GM19467 (cell line): ENCODE measurements around the gene CCDC102A.
"Not testable (repeated sequence)": the region's sequence is repeated elsewhere in the genome, so short reads cannot be mapped to it uniquely, and the experiment has no call there.

Experiments used
- ATAC-seq: cut with Tn5 transposase; IDR thresholded peaks from one replicate; pipeline ENCODE4 v1.9.1; 2021; ENCODE audit warnings: mild to moderate bottlenecking, moderate library complexity; ENCODE audit not compliant: unreplicated experiment

CCDC102A gene

GRCh38 chr16:57566436-57566835 is 30.1 kb upstream of the CCDC102A start:
- no peak for ATAC-seq

- no peak for ATAC-seq
These were observed 29.1 kb upstream of the CCDC102A start for GRCh38 chr16:57565461-57565860.

DNA sequence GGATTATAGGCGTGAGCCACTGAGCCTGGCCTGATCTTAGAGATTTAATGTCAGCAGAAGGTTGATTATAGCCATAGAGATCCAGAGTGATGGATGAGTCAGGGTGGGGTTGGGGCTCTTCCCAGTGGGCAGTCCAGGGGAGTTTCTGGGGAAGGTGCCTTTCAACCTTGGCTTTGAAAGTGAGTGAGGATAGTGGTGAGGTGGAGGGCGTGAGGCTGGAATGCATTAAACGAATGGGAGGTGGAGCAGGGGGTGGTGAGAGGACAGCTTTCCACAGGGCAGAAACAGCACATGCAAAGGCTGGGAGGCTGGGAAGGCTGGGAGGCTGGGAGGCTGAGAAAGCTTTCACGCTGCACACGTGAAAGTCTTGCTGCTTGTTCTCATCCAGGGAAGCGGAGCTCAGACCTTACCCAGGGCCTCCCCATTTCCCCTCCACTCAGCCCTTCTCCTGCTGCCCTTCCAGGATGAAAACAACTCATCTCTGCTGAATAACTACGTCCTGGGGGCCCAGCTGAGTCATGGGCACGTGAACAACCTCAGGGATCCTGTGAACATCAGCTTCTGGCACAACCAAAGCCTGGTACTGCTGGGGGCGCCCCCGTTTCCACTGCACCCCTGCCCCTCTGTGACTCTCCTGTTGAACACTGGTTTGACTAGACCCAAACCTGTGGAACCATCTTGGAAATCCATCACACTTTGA is 28.4 kb upstream of the CCDC102A start:
- no peak for ATAC-seq

- no peak for ATAC-seq
These were observed 27.4 kb upstream of the CCDC102A start for GRCh38 chr16:57563761-57564160.

GRCh38 chr16:57563487-57563750 is 27.0 kb upstream of the CCDC102A start:
- no peak for ATAC-seq

DNA sequence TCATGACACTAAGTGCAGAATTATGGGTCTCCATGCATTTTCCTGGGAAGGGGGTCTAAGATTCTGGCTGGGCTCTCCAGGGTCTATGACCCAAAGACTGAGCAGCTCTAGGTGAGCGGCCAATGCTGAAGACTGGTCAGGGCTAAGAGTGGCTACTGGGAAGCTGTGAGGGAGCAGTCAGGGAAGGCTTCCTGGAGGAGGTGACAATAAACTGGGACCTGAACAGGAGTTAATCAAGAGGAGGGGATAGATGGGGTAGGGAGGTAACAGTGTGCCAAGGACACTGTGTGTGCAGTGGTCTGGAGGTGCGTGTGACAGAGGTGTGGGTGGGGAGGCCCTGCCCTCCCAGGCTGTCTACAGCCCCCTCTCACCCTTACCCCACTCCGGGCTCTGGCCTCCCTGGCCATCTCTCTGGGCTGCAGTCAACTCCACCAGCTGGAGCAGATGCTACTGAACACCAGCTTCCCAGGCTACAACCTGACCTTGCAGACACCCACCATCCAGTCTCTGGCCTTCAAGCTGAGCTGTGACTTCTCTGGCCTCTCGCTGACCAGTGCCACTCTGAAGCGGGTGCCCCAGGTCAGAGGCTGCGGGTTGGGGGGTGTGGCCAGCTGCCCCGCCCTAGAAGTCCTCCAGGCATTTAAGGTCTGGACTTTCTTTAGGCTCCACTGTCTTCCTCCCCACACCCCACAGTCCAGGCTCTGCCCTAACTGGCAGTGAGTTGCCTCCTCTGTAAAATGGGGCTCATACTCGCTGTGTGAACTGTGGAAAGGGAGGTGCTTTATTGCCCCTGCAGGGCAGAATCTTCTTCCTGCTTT is 26.5 kb upstream of the CCDC102A start:
- no peak for ATAC-seq

DNA sequence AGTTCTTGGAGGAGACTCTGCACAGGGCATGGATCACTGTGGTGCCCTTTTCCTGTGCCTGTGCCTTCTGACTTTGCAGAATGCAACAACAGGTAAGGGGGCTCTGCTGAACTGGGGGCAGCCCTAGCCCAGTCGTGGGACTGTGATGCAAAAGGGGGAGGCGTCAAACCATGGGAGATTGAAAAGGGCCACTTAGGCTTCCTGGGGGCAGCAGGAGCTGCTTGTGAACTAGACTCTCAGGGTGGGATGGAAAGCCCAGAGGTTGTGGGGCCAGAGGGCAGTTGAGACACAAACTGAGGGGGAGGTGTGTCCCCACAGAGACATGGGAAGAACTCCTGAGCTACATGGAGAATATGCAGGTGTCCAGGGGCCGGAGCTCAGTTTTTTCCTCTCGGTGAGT is 25.7 kb upstream of the CCDC102A start:
- no peak for ATAC-seq

DNA sequence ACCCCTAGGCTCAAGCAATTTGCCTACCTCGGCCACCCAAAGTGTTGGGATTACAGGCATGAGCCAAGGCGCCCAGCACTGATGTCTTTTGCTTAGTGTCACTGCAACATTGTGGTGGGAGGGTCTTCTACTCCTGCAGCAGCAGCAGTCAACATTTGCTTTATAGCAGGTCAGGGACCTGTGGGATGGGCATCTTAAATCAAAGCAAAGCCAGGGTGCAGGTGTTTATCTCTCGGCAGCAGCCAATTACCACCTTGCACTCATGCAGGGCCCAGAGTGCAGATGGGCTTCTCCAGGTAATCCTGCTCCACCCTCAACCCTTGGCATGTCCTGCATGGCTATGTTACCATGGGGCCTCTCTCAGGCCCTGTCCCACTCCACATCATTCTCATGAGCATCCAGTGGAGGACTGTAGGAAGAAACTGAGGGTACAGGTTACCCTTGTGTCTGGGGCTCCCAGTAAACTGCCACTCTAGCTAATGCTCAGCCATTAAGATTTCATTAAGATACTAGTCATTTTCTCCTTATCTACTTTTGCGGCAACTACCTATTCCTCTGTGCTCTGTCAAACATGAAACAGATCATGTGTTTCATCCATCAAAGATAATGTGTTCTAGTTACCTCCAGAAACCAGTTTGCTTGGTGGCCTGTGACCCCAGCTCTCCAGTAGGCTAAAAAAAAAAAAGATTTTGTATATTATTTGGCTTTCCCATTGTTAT is 22.9 kb upstream of the CCDC102A start:
- ATAC-seq, result no peak

- no peak for ATAC-seq
These were observed 20.7 kb upstream of the CCDC102A start for GRCh38 chr16:57556941-57557541.

DNA sequence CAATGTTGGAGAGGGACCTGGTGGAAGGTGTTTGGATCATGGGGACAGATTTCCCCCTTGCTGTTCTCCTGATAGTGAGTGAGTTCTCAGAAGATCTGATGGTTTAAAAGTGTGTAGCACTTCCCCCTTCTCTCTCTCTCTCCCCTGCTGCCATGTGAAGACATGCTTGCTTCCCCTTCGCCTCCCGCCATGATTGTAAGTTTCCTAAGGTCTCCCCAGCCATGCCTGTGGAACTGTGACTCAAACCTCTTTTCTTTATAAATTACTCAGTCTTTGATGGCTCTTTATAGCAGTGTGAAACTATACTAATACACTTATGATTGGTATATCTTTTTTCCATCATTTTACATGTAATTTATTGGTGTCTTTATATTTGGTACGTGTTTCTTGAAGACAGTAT is 19.5 kb upstream of the CCDC102A start:
- no peak for ATAC-seq

- no peak for ATAC-seq
These were observed 14.7 kb upstream of the CCDC102A start for GRCh38 chr16:57551057-57551456.

DNA sequence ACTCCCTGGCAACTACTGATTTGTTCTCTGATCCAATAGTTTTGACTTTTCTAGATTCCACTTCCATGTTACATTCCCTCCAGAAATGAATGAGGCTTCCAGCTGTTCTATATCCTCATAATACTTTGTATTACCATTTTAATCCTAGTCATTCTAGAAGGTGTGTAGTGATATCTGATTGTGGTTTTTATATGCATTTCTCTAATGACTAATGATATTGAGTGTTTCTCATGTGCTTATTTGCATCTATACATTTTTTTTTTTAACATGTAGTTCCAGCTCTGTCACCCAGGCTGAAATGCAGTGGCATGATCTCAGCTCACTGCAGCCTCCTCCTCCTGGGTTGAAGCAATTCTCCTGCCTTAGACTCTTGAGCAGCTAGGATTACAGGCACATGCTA is 13.4 kb upstream of the CCDC102A start:
- ATAC-seq, result no peak

DNA sequence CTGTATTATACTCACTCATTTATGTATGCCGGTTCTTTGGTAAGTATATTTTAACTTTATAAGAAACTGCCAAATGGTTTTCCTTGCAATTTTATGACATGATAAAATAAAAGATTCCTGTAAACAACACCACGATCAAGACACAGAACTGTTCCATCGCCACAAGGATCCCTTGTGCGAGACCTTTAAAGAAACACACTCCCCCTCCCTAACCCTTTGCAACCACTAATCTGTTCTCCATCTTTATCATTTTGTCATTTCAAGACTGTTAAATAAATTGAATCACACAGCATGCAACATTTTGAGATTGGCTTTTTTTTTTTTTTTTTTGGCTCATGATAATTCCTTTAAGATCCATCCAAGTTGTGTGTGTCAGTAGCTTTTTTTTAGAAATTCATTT is 12.0 kb upstream of the CCDC102A start:
- no peak for ATAC-seq

GRCh38 chr16:57547524-57547923 is 11.2 kb upstream of the CCDC102A start:
- not testable (repeated sequence) for ATAC-seq

- peak; percentile 71 for ATAC-seq
These were observed 7.8 kb upstream of the CCDC102A start for GRCh38 chr16:57544124-57544653.

DNA sequence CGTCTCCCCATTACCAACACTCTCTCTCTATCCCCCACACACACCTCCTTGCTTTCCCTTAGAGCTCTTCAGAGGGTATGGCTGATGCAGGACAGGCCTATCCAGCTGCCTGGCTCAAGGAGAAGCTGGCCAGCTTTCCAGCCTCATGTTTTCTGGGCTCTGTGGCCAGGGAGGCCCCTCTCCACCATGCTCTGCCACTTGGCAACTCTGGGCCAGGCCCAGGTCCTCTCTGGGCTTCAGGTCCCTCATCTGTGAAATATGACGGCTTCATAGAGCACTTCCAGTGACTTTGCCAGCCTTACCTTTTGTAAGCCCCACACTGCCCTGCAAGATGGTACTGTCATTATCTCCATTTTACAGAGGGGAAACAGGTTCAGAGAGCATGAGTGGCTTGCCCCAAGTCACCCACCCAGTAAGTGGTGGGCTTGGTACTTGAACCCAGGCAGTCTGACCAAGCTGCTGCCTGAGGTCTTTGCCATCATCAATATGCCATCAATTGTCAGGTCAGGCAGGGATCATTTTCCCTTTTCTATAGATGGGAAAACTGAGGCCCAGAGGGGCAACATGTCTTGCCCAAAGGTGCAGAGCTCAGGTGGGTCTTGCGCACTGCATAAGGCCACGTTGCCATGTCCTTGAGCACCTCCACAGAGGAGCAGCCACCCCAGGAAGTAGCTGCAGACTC is 5.5 kb upstream of the CCDC102A start:
- ATAC-seq, result no peak

DNA sequence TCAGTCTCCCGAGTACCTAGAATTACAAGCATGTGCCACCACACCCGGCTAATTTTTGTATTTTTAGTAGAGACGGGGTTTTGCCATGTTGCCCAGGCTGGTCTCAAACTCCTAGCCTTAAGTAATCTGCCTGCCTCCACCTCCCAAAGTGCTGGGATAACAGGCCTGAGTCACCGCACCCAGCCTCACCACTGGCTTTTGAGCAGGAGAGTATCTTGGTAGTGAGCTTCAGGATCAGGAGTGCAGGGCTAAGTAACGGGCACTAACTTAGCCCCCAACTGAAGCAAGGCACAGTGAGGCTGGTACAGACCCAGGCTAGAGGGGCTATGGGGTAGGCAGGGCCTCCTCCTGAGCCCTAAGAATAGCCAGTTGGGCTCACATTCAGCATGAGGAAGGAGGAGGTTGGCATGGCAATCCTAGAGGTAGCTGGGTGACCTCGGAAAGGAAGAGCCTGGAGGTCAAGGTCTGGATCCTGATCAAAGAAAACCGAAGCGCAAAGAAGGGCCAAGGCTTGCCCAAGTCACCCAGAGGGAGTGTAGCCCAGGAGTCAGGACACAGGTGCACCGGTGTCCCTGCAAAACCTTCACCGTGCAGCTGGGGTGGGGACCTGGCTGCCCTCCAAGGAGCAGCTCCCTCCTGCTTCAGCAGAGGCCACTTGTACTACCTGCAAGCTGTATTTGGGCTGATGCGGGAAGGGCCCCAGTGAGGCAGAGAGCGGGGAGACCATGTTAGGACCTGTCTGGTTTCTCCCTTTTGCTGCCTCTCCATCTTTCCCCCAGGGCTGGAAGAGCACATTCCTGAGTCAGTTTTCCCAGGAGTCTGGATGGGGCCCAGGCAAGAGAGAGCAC is 4.8 kb upstream of the CCDC102A start:
- no peak for ATAC-seq

DNA sequence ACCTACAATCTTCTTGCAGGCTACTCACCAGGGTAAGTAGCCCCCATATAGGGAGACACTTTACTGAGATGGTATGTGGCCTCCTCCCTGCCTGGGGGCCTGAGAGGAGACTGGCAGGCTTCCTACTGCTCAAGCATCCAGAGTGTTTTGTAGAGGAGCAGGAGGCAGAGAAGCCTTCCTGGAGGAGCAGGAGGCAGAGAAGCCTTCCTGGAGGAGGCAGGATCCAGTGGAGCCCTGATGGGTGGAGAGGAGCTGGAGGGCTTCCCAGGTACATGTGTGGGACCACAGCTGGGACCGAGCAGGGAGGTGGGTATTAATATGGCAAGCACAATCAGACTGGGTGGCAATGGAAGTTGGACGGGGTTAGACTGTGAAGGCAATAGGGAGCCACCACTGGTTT is 4.0 kb upstream of the CCDC102A start:
- no peak for ATAC-seq

DNA sequence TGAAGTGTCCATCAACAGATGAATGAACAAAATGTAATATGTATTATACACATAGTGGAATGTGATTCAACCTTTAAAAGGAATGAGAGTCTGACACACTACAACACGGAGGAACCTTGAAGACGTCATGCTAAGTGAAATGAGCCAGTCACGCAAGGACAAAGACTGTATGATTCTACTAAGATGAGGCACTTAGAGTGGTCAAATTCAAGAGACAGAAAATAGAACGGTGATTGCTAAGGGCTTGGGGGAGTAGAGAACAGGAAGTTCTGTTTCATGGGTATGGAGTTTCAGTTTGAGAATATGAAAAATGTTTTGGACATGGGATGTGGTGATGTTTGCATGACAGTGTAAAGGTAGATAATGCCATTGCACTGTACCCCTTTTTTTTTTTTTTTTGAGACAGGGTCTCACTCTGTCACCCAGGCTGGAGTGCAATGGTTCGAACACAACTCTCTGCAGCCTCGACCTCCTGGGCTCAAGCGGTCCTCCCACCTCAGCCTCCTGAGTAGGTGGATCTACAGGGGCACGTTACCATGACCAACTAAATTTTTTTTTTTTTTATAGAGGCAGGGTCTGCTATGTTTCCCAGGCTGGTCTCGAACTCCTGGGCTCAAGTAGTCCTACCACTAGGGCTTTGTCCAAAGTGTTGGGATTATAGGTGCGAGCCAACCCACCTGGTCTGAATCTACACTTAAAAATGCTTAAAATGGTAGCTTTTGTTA is 2.9 kb upstream of the CCDC102A start:
- peak; percentile 42 for ATAC-seq
